KBM-7 (cell line): Measurements from ENCODE around the gene PML.
"Not testable (repeated sequence)": the region's sequence is repeated elsewhere in the genome, so short reads cannot be mapped to it uniquely, and the experiment has no call there.

Experiments
- DNase-seq: peaks from one replicate; pipeline ENCODE4 v3.0.0-alpha.2; 2015
- in situ Hi-C: fragments of 300-500 bp; cut with MboI; formaldehyde crosslinking; loops from 2 replicates; pipeline ENCODE4 v1.14.3; 2020; ENCODE audit warnings: low sequenced_read_pairs, low pct_unique_long_range_greater_than_20kb, mixed read lengths

The PML gene

DNA sequence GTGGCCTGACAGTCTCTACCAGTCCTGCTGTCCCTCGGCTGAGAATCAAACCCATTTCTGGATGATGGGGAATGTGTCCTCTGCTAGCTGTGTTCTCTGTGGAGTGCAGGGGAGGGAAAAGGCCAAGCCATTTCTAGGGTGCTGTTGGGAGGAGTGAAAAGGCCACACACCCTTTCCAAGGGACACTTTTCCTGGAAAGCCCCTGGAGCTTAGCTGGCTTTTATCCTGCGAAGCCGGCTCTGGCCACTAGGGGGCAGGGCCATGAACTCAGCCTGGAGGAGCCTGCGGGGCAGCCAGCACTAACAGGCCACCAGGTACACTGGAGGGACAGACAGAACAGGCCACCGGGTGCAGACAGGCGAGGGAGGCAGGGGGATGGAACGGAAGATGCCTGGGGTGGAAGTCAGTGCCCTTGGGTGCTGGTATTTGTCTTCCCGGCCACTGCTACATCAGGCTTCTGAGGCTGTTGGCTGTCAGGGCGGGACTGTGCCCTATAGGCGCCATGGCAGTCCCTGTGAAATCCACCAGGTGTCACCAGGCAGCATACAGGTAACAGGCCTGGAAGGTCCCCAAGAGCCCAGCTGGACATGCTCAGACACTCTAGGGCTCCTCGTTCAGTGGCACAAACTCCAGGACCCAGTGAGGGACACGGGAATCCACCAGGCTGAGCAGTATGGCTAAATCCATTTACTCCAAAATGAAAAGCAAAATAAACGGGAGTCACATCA, 71.3 kb downstream of the PML start:
- DNase-seq, in situ Hi-C loops: not testable (repeated sequence)

DNA sequence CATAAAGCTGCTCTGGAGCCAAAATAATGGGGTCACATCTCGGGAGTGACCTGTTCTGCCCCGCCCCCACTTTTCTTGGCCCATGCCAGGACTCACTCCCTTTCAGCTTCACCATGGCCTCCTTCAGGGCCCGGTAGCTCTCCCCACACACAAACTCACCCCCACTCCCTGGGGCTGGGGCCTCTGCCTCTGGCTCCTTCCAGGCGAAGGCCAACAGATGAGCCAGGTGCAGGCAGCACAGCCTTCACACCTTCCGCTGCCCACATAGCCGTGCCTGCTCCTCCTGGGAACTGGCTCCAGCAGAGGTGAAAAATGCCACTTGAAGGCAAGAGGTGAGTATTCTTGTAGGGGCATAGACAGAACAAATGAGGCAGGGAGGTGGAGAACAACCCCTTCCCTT, 77.1 kb downstream of the PML start:
- DNase-seq, in situ Hi-C loops: not testable (repeated sequence)

DNA sequence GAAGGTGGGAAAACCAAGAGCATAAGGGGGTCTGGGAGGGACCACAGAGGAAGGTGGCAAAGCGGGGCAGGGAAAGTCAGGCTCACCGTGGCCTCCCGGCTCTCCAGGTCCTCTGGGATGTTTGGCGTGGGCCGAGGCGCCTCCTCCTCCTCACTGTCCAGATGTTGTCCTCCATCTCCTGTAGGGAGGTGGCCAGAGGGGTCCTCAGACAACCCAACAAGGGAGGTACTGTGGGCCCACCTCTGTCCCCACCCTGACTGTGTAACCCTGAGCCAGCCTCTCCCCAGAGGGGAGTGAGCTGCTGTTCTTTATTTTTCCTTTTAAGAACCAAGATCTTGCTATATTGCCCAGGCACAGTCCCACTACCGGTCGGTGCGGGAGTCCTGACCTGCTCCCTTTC, 77.6 kb downstream of the PML start:
- DNase-seq, in situ Hi-C loops: not testable (repeated sequence)

DNA sequence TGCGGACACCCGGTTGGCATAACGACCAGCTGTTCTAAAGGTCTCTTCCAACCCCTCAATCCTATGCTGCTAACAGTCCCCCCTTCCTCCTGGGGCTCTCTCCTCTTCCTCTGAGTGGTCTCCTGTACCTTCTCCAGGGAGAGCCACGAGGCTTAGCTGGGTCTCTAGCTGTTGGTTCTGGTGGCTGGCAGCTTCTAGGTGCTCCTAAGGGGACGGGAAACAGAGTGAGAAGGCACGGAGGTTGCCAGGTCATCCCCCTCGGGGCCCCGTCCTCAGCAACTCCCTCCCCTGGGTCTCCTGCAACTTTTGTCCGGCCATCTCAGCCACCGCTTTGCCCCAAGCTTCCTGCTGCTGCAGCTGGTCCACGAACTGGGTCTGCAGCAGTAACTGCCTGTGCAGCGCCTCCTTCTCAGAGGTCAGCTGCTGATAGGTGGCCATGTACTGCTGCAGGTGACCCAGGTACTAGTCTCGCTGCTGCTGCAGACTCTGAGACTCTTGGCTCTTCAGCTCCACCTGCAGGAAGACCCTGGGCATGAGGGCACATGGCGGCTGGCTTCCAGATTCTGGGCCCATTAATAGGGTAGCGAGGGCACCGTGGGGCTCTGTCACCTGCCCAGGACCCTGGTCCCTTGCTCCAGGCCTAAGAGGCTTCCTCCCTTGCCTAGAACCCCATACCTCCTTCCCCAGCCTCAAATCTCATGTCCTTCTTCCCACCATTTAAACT, 78.3 kb downstream of the PML start:
- DNase-seq, in situ Hi-C loops: not testable (repeated sequence)

DNA sequence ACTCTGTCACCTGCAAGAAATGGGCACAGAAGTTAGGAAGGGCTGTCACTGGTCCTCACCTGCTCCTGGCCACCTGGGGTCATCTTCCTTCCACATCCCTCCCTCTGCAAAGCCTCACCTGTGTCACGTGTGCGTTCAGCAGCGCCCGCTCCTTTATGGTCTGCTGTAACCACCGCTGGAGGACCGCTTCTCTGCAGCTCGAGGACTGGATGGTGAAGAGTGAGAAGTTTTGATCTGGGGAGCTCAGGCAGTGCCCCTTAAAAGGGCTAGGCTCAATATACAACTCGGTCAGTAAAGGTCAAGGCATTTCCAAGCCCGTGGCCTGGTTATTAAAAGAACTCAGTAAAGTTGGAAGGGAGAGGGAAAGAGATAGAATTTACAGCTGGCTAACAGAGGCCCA, 81.3 kb downstream of the PML start:
- in situ Hi-C loops, DNase-seq: not testable (repeated sequence)

DNA sequence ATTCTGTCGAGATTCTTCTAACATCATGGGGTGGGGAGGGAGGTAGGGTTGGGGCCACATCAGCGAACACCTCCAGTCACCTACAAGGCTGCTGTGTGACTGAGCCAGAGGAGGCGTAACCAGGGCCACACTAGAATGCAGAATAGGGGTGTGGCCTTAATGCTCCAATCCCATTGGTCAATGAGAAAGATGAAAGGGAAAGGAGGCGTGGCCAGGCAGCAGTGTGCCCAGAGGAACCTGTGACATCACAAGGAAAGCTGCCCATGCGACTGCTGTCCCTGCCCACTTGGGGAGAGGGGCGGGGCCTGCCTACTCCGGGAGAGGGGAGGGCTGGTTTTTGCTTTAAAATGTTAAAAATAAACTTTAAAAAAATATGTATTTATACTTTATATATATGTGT, 87.9 kb downstream of the PML start, which contains the start of gene GOLGA6A:
Gene GOLGA6A, minus strand, starts transcription at position 101 of the 400 bp plus-strand sequence. Its CDS starts 41 bp downstream, at position 60.
- in situ Hi-C loops, DNase-seq: not testable (repeated sequence)

DNA sequence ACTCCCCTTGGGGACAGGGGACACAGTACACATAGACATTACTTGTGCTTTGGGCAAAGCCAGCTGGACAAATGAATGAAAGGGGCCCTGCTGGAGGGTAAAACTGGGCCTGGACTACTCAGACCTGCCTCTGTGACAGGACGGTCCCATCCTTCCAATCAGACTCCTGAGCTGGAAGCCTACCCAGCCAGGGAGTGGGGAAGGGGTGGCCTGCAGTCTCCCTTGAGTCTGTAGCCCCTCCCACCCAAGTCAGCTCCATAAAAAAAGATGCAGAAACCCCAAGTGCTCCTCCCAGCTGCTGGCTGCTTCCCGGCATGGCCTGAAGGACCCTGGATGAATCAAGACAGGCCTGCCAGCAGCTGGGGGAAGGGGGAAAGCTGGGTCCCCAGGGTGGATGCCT, 100.1 kb downstream of the PML start:
- in situ Hi-C loops, DNase-seq: not testable (repeated sequence)

DNA sequence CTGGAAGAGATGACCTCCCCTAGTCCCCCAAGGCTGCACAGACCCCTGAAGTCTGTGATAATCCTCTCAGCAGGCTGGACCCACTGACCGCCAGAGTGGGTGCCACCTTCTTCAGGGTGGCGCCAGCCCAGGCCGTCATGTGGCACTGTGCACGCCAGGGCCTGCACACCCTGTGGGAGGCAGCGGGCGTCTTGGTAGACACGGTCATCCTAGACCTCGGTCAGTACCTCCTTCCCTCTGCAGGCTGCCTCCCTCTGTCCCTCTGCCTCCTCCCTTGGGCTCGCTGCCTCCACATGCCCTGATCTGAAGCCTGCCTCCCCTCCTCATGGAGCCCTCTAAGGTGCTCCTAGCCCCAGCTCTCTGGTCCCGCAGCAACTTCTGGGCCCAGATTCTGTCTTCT, 101.1 kb downstream of the PML start:
- in situ Hi-C loops, DNase-seq: not testable (repeated sequence)

DNA sequence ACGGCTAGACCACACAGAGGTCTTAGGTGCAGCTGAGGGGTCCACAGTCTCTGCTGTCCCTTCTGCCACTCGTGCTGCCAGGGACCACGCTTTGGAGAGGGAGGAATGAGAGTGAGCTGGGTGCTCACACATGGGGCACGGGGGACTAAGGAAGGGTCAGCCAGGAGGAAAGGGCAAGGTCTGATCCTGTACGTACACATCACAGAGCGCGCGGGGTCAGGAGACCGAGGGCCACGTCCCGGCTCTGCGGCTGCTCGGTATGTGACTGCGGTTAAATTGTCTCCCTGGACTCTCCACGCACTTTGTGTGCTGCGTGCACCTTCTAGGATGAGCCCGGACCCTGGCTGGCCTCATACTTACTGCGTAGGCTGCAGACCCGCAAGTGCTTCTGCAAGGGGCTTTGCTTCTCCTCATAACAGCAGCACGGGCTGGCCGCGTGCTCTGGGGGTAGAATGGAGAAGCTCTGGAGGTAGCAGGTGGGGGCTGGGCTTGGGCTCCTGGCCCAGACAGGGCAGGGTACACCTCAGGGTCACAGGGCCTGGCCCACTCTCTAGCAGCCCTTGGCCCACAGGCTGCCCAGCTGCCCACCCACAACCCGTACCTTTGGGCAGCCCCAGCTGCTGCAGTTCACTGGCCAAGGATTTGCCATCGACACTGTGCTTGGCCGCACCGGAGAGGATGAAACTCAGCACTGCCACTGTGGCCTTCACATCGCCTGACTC, 102.4 kb downstream of the PML start:
- DNase-seq, in situ Hi-C loops: not testable (repeated sequence)
